A549 treated with DMSO at 1 μM for 4 hours (cell line): ENCODE results near the gene NEK1. TPM values are rescaled to one million over a fixed set of nuclear protein-coding genes. Genes with fewer than 3 reads are reported as not detected.

Experiments
- total RNA-seq: library from RNA; stranded (reverse); fragments of 200-300 nt; extraction: Qiagen RNA extraction; gene quantifications from 5 replicates; pipeline ENCODE4 v1.2.3, GENCODE V29; 2022; ENCODE audit warnings: low read depth

Gene NEK1, protein sequence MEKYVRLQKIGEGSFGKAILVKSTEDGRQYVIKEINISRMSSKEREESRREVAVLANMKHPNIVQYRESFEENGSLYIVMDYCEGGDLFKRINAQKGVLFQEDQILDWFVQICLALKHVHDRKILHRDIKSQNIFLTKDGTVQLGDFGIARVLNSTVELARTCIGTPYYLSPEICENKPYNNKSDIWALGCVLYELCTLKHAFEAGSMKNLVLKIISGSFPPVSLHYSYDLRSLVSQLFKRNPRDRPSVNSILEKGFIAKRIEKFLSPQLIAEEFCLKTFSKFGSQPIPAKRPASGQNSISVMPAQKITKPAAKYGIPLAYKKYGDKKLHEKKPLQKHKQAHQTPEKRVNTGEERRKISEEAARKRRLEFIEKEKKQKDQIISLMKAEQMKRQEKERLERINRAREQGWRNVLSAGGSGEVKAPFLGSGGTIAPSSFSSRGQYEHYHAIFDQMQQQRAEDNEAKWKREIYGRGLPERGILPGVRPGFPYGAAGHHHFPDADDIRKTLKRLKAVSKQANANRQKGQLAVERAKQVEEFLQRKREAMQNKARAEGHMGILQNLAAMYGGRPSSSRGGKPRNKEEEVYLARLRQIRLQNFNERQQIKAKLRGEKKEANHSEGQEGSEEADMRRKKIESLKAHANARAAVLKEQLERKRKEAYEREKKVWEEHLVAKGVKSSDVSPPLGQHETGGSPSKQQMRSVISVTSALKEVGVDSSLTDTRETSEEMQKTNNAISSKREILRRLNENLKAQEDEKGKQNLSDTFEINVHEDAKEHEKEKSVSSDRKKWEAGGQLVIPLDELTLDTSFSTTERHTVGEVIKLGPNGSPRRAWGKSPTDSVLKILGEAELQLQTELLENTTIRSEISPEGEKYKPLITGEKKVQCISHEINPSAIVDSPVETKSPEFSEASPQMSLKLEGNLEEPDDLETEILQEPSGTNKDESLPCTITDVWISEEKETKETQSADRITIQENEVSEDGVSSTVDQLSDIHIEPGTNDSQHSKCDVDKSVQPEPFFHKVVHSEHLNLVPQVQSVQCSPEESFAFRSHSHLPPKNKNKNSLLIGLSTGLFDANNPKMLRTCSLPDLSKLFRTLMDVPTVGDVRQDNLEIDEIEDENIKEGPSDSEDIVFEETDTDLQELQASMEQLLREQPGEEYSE (N-terminal part only)
- total RNA-seq = 3.0 to 3.5 TPM (median 3.4 TPM) in 5 replicates

DNA sequence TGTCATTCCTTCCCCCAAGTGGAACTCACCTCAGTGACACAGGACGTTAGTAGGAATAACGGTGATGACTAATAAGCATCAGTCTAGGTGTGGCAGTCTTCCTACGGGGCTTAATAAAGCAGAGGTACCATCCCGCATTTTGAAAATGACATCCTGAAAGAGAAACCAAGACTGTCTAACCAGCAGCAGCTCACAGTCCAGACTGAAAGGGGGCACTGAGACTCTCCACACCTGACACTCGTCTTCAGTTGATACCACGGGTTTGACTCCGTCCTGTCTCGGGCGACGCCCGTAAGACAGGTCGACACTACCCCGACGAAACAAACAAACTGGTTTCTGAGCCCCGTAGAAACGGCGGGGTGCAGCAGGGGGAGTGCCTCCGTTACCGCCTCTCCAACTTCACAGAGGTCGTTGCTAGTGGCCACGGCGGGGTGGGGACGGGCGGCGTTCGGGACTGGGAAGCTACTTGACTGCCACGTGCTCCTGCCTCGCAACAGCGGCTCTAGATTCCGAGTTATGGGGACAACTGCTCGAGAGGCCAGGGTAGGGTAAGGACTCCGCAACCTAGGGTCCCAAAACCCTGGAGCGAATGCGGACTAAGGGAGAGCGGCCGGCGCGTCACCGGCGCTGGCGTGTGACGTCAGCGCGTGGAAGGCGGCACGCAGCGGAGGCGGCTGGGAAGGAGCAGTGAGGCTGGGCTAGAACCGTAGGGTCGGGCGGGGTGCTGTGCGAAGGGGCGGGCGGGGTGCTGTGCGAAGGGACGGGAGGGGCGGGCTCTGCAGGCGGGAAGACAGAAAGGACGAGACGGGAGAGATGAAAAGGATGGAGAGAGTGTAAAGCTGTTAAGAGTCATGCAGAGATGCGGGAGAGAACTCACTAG, at the start of gene NEK1:
Gene NEK1 (minus strand): TSS at position 593 of the 880 bp plus-strand sequence. CDS start 9,953 bp downstream, outside the sequence.

DNA sequence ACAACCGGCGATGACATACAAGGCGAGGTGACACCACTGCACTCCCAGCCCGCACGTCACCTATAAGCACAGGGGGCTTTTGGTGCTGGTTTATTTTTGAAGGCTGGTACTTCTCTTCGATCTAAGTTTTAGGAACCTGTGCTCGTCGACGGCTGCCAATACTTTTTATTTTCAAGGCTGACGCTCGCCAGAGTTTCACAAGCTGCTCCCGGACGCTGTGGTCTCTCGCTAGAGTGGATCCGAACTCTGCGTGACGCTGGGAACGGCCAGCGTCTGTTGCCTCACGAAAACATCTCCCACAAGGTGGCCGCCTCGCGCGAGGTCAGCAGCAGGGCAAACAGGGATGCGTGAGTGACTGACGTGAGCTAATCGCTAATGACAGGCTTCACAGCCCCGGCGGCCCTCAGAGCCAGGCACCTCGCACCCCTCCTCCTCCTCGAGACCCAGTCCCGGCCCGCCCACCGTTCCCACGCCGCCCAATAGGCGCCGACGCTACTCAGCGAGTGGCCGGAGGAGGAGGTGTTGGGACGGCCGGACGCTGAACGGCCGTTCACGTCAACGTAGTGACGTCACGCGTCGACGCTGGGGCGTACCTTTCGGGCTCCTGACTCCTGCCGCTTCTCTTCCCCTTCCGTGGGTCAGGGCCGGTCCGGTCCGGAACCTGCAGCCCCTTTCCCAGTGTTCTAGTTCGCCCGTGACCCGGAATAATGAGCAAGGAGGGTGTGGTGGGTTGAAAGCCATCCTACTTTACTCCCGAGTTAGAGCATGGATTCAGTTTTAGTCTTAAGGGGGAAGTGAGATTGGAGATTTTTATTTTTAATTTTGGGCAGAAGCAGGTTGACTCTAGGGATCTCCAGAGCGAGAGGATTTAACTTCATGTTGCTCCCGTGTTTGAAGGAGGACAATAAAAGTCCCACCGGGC, 7.8 kb upstream of the NEK1 start, which contains the start of gene CLCN3:
Gene CLCN3 (plus strand): TSS at position 621 of the 922 bp plus-strand sequence. CDS start 15,351 bp downstream, outside the sequence.

Other genes starting within 250 kb of the NEK1 start
- gene CLCN3, start 8.0 kb upstream of the NEK1 start, total RNA-seq = 16.6 to 22.3 TPM (median 19.5 TPM) in 5 replicates
- 15.7 to 22.7 TPM (median 18.2 TPM) in 5 replicates for gene HPF1, start 145.4 kb upstream of the NEK1 start, total RNA-seq